Psoas muscle (tissue), 8 donors: ENCODE results near the gene IKZF1. TPM values are rescaled to one million over a fixed set of nuclear protein-coding genes. Genes with fewer than 3 reads are reported as not detected.
A peak's percentile ranks its signal among the peaks of the same experiment; 100 is the strongest.

Experiments used
- ATAC-seq, 4 donors: fragments of 200-7000 bp; cut with Tn5 transposase; one replicate each; pipeline ENCODE4 v1.9.1; 2020; ENCODE audit warnings: moderate library complexity in 3 of 4, mild to moderate bottlenecking in 2 of 4
- DNase-seq, 2 donors: peaks; one replicate each; pipeline ENCODE4 v3.0.0-alpha.2; 2020
- H3K27ac ChIP-seq: fragments of 200-600 bp; one replicate; pipeline ENCODE4 v1.8.0; 2022
- H3K27me3 ChIP-seq, 3 donors: fragments of 200-600 bp in 1 of 3; one replicate each; pipeline versions ENCODE4 v1.6.1 to v1.8.0; 2013 to 2022; ENCODE audit warnings: low read length in 2 of 3, mild to moderate bottlenecking in 2 of 3, moderate library complexity in 1 of 3; ENCODE audit not compliant: insufficient read depth in 3 of 3
- H3K36me3 ChIP-seq, 2 donors: fragments of 200-600 bp in 1 of 2; one replicate each; pipeline versions ENCODE4 v1.6.1 to v1.8.0; 2013 to 2022; ENCODE audit warnings: low read depth in 1 of 2, mild to moderate bottlenecking in 1 of 2, moderate library complexity in 1 of 2; ENCODE audit not compliant: insufficient read depth in 1 of 2
- H3K4me1 ChIP-seq: fragments of 200-600 bp; one replicate; pipeline ENCODE4 v1.8.0; 2022
- H3K4me3 ChIP-seq: fragments of 200-600 bp; one replicate; pipeline ENCODE4 v1.8.0; 2022; ENCODE audit warnings: mild to moderate bottlenecking
- H3K9me3 ChIP-seq: fragments of 200-600 bp; one replicate; pipeline ENCODE4 v1.8.0; 2022
- CTCF ChIP-seq: fragments of 200-600 bp; IDR thresholded peaks from one replicate; pipeline ENCODE4 v1.8.0; 2022; ENCODE audit warnings: antibody characterized with exemption
- WGBS, 3 donors: extraction: QIAGEN DNeasy Blood & Tissue Kit; methylation state at CpG; one replicate each; pipeline versions ENCODE4 v1.1.6 to v1.1.7; 2013; 5-methylcytosine and 5-hydroxymethylcytosine counted together
- intact Hi-C, 2 donors: fragments of 100-400 bp; cut with DNase I; formaldehyde crosslinking; loops; one replicate each; pipeline versions ENCODE4 v1.11.0 to v1.14.2; 2022
- polyA plus RNA-seq, 3 donors: library from polyadenylated mRNA; stranded (reverse); fragments of 200-250 nt; gene quantifications; one replicate each; pipeline ENCODE4 v1.2.3, GENCODE V29; 2013
- total RNA-seq, 4 donors: library from RNA; stranded (reverse); fragmentation: NEBNext Ultra II Directional in 2 of 4; extraction: Animal tissue kit (Norgen Biotek cat#: 25700) in 2 of 4; gene quantifications; one replicate each; pipeline versions ENCODE4 v1.2.1 to v1.2.4, GENCODE V29; 2021 to 2023
- donor health status: healthy with polysubstance abuse.
- donor health status: DM: no; HTN: no; CAD: no; lungs with moderate emphysema.
- donor health status: Bipolar disorder and iron deficiency.
- donor health status: healthy.
- donor health status: DM: yes; HTN: yes; CAD: no.
- donor health status: DM: no; HTN: no; CAD: no.
- donor health status: DM: no; HTN: no; CAD: no.
- donor health status: DM: yes; HTN: yes; CAD: no.

The IKZF1 gene
- total and polyA plus RNA-seq, 7 donors, result 0.18 to 2.0 (median 1.1) TPM

- WGBS, 3 donors, result 88 to 91% (median 89%) methylated on average over 15 of the region's 15 CpGs
- intact Hi-C loops, result no loop called here
- H3K27me3 ChIP-seq, result peaks cover 0 to 2% (median 2%) of the 10 kb centered on the region in 3 donors
- TF ChIP-seq CTCF, result no peak
- ATAC-seq (peak in 3 of 4 donors; percentile 36 to 54 (median 40)), DNase-seq (peak; percentile 36 to 71)
- no peaks in the 10 kb centered on the region for H3K4me1 ChIP-seq
- H3K9me3 ChIP-seq, result no peaks in the 10 kb centered on the region
- no peaks in the 10 kb centered on the region for H3K36me3 ChIP-seq
- H3K4me3 ChIP-seq, result no peak overlapping the region
- no peak overlapping the region for H3K27ac ChIP-seq
Measured at GRCh38 chr7:50356212-50356944, 51.9 kb downstream of the IKZF1 start.

- whole genome bisulfite sequencing, 3 donors, result 80 to 86% (median 82%) methylated on average over 7 of the region's 7 CpGs
- no peak overlapping the region for H3K4me3 ChIP-seq
- DNase-seq (no peak), ATAC-seq (no peak)
- TF ChIP-seq CTCF, result no peak
- H3K4me1 ChIP-seq, result no peaks in the 10 kb centered on the region
- intact Hi-C loops, result no loop called here
- H3K27me3 ChIP-seq, result peaks cover 0 to 2% (median 2%) of the 10 kb centered on the region in 3 donors
- H3K36me3 ChIP-seq, result no peaks in the 10 kb centered on the region
- no peak overlapping the region for H3K27ac ChIP-seq
- H3K9me3 ChIP-seq, result no peaks in the 10 kb centered on the region
Measured at GRCh38 chr7:50356945-50357268, 52.4 kb downstream of the IKZF1 start.

- Histone ChIP-seq H3K27me3 (peaks cover 0 to 2% (median 2%) of the 10 kb centered on the region in 3 donors), H3K9me3 (no peaks in the 10 kb centered on the region), H3K27ac (no peak overlapping the region), H3K4me1 (no peaks in the 10 kb centered on the region), H3K36me3 (no peaks in the 10 kb centered on the region), H3K4me3 (no peak overlapping the region)
- 71 to 89% (median 80%) methylated on average over 8 of the region's 8 CpGs for WGBS, 3 donors
- TF ChIP-seq CTCF, result no peak
- intact Hi-C loops, result no loop called here
- ATAC-seq, result no peak
- no peak for DNase-seq
Measured at GRCh38 chr7:50357426-50357825, 52.9 kb downstream of the IKZF1 start.

- Histone ChIP-seq H3K9me3 (no peaks in the 10 kb centered on the region), H3K36me3 (no peaks in the 10 kb centered on the region), H3K27ac (no peak overlapping the region), H3K4me3 (no peak overlapping the region), H3K4me1 (no peaks in the 10 kb centered on the region), H3K27me3 (peaks cover 0 to 2% (median 2%) of the 10 kb centered on the region in 3 donors)
- TF ChIP-seq CTCF, result no peak
- no peak for ATAC-seq
- intact Hi-C loops, result no loop called here
- no peak for DNase-seq
- 64 to 82% (median 67%) methylated on average over 13 of the region's 13 CpGs for WGBS, 3 donors
Measured at GRCh38 chr7:50358041-50358705, 53.7 kb downstream of the IKZF1 start.
